Measurements from ENCODE around the gene NPAS1. TPM values are rescaled to one million over a fixed set of nuclear protein-coding genes. Genes with fewer than 3 reads are reported as not detected.

Gene NPAS1
- total and polyA plus RNA-seq, 2 experiments from 2014 or later = 5.6 to 9.8 TPM

DNA sequence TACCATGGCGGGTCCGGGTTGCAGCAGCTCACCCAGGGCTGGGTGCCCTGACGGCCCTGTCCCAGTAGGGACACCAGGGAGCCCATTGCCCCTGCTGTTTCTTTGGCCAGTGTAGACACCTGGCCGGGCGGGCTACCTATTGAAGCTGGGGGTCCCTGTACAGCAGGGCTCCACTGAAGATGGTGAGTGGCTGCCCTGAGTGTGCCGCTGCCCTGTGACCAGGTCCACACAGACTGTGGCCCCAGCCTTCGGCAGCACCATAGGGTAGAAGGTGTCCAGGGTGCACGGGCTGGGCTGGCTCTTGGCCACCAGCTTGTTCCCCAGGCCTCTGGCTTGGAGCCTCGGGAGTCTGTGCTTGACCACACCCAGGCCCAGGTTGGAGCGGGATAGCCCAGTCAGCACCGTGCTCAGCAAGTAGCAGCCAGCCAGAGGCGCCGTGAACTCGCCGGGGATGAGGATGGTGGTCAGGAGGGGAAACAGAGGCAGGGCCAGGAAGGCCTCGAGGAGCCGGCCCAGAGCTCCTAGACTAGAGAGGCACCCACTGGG lies 25.4 kb upstream of the NPAS1 start:
- Histone ChIP-seq H3K4me1 (ENCODE audit: insufficient read depth) (peaks cover 8% of the 10 kb centered on the region), H3F3A (replicated peaks; ENCODE audit: low read depth) (peaks cover 10% of the 10 kb centered on the region), H3K4me2 (no peak overlapping the region), H4K20me1 (replicated peaks; ENCODE audit: insufficient read depth) (no peaks in the 10 kb centered on the region; the same call in 1 of the 2 replicates), H3K27me3 (ENCODE audit: insufficient read depth) (no peaks in the 10 kb centered on the region), H3K36me3 (ENCODE audit: insufficient read depth) (0 out of 2 replicates have a peak, but pooled peaks cover 5% of the 10 kb centered on the region), H3K79me2 (replicated peaks; ENCODE audit: insufficient read depth) (no peaks in the 10 kb centered on the region), H2AFZ (no peak overlapping the region), H3K27ac (ENCODE audit: low read depth) (no peak overlapping the region), H3K9me2 (ENCODE audit: insufficient read depth) (no peaks in the 10 kb centered on the region), H3K4me3 (no peak overlapping the region)
- TF ChIP-seq, protein P1, sequence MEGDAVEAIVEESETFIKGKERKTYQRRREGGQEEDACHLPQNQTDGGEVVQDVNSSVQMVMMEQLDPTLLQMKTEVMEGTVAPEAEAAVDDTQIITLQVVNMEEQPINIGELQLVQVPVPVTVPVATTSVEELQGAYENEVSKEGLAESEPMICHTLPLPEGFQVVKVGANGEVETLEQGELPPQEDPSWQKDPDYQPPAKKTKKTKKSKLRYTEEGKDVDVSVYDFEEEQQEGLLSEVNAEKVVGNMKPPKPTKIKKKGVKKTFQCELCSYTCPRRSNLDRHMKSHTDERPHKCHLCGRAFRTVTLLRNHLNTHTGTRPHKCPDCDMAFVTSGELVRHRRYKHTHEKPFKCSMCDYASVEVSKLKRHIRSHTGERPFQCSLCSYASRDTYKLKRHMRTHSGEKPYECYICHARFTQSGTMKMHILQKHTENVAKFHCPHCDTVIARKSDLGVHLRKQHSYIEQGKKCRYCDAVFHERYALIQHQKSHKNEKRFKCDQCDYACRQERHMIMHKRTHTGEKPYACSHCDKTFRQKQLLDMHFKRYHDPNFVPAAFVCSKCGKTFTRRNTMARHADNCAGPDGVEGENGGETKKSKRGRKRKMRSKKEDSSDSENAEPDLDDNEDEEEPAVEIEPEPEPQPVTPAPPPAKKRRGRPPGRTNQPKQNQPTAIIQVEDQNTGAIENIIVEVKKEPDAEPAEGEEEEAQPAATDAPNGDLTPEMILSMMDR (conservative IDR thresholded peaks at IDR 0.05; ENCODE audit: low read depth in 2 of 2) = no peak
- TF ChIP-seq JUNB (IDR thresholded peaks at IDR 0.05; ENCODE audit: unreplicated experiment) (no peak), POLR2AphosphoS5 (IDR thresholded peaks at IDR 0.05; ENCODE audit: low read depth) (no peak), ZNF114 (CRISPR knock-in tag; IDR thresholded peaks at IDR 0.05) (no peak), CREB1 (CRISPR knock-in tag; IDR thresholded peaks at IDR 0.05; ENCODE audit: low read depth) (no peak), EZH2 (IDR thresholded peaks at IDR 0.05; ENCODE audit: low read depth, unreplicated experiment) (no peak), STAT1 (IDR thresholded peaks at IDR 0.05; ENCODE audit: unreplicated experiment) (no peak), NANOG (IDR thresholded peaks at IDR 0.05; ENCODE audit: borderline replicate concordance) (no peak), ZNF331 (CRISPR knock-in tag; IDR thresholded peaks at IDR 0.05; ENCODE audit: low read depth) (no peak), EZH2phosphoT487 (IDR thresholded peaks at IDR 0.05; ENCODE audit: unreplicated experiment) (no peak)
- TF ChIP-seq, protein P2, sequence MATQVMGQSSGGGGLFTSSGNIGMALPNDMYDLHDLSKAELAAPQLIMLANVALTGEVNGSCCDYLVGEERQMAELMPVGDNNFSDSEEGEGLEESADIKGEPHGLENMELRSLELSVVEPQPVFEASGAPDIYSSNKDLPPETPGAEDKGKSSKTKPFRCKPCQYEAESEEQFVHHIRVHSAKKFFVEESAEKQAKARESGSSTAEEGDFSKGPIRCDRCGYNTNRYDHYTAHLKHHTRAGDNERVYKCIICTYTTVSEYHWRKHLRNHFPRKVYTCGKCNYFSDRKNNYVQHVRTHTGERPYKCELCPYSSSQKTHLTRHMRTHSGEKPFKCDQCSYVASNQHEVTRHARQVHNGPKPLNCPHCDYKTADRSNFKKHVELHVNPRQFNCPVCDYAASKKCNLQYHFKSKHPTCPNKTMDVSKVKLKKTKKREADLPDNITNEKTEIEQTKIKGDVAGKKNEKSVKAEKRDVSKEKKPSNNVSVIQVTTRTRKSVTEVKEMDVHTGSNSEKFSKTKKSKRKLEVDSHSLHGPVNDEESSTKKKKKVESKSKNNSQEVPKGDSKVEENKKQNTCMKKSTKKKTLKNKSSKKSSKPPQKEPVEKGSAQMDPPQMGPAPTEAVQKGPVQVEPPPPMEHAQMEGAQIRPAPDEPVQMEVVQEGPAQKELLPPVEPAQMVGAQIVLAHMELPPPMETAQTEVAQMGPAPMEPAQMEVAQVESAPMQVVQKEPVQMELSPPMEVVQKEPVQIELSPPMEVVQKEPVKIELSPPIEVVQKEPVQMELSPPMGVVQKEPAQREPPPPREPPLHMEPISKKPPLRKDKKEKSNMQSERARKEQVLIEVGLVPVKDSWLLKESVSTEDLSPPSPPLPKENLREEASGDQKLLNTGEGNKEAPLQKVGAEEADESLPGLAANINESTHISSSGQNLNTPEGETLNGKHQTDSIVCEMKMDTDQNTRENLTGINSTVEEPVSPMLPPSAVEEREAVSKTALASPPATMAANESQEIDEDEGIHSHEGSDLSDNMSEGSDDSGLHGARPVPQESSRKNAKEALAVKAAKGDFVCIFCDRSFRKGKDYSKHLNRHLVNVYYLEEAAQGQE (IDR thresholded peaks at IDR 0.05; ENCODE audit: unreplicated experiment) = no peak
- TF ChIP-seq, protein P3, sequence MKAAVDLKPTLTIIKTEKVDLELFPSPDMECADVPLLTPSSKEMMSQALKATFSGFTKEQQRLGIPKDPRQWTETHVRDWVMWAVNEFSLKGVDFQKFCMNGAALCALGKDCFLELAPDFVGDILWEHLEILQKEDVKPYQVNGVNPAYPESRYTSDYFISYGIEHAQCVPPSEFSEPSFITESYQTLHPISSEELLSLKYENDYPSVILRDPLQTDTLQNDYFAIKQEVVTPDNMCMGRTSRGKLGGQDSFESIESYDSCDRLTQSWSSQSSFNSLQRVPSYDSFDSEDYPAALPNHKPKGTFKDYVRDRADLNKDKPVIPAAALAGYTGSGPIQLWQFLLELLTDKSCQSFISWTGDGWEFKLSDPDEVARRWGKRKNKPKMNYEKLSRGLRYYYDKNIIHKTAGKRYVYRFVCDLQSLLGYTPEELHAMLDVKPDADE (IDR thresholded peaks at IDR 0.05) = no peak
- TF ChIP-seq, protein P4, sequence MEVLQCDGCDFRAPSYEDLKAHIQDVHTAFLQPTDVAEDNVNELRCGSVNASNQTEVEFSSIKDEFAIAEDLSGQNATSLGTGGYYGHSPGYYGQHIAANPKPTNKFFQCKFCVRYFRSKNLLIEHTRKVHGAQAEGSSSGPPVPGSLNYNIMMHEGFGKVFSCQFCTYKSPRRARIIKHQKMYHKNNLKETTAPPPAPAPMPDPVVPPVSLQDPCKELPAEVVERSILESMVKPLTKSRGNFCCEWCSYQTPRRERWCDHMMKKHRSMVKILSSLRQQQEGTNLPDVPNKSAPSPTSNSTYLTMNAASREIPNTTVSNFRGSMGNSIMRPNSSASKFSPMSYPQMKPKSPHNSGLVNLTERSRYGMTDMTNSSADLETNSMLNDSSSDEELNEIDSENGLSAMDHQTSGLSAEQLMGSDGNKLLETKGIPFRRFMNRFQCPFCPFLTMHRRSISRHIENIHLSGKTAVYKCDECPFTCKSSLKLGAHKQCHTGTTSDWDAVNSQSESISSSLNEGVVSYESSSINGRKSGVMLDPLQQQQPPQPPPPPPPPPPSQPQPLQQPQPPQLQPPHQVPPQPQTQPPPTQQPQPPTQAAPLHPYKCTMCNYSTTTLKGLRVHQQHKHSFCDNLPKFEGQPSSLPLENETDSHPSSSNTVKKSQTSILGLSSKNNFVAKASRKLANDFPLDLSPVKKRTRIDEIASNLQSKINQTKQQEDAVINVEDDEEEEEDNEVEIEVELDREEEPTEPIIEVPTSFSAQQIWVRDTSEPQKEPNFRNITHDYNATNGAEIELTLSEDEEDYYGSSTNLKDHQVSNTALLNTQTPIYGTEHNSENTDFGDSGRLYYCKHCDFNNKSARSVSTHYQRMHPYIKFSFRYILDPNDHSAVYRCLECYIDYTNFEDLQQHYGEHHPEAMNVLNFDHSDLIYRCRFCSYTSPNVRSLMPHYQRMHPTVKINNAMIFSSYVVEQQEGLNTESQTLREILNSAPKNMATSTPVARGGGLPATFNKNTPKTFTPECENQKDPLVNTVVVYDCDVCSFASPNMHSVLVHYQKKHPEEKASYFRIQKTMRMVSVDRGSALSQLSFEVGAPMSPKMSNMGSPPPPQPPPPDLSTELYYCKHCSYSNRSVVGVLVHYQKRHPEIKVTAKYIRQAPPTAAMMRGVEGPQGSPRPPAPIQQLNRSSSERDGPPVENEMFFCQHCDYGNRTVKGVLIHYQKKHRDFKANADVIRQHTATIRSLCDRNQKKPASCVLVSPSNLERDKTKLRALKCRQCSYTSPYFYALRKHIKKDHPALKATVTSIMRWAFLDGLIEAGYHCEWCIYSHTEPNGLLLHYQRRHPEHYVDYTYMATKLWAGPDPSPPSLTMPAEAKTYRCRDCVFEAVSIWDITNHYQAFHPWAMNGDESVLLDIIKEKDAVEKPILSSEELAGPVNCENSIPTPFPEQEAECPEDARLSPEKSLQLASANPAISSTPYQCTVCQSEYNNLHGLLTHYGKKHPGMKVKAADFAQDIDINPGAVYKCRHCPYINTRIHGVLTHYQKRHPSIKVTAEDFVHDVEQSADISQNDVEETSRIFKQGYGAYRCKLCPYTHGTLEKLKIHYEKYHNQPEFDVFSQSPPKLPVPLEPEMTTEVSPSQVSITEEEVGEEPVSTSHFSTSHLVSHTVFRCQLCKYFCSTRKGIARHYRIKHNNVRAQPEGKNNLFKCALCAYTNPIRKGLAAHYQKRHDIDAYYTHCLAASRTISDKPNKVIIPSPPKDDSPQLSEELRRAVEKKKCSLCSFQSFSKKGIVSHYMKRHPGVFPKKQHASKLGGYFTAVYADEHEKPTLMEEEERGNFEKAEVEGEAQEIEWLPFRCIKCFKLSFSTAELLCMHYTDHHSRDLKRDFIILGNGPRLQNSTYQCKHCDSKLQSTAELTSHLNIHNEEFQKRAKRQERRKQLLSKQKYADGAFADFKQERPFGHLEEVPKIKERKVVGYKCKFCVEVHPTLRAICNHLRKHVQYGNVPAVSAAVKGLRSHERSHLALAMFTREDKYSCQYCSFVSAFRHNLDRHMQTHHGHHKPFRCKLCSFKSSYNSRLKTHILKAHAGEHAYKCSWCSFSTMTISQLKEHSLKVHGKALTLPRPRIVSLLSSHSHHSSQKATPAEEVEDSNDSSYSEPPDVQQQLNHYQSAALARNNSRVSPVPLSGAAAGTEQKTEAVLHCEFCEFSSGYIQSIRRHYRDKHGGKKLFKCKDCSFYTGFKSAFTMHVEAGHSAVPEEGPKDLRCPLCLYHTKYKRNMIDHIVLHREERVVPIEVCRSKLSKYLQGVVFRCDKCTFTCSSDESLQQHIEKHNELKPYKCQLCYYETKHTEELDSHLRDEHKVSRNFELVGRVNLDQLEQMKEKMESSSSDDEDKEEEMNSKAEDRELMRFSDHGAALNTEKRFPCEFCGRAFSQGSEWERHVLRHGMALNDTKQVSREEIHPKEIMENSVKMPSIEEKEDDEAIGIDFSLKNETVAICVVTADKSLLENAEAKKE (CRISPR knock-in tag; IDR thresholded peaks at IDR 0.05) = no peak
- no peak for DNase-seq (ENCODE audit: low spot score)
- H3K4me3 Mint-ChIP-seq = no peak overlapping the region
- H3K27me3 Mint-ChIP-seq (ENCODE audit: insufficient read depth, low read depth, poor library complexity) = peaks cover 5% of the 10 kb centered on the region
- no peak overlapping the region for H3K27ac Mint-ChIP-seq
- H3K9me3 Mint-ChIP-seq = no peaks in the 10 kb centered on the region
- peaks cover 14% of the 10 kb centered on the region for H3K4me1 Mint-ChIP-seq
- H3K36me3 Mint-ChIP-seq (ENCODE audit: low read depth) = peaks cover 40% of the 10 kb centered on the region
- ATAC-seq = no peak

All from GM23338 (cell line).